ENCODE measurements around the gene ATP11A. TPM values are rescaled to one million over a fixed set of nuclear protein-coding genes. Genes with fewer than 3 reads are reported as not detected.

The ATP11A gene
- total and polyA plus RNA-seq, 2 experiments from 2014 or later = 12.3 to 52.6 TPM

GRCh38 chr13:112753833-112754232 lies 64.0 kb downstream of the ATP11A start:
- Histone ChIP-seq H3K4me2 (no peak overlapping the region), H3K4me3 (no peak overlapping the region), H3K79me2 (replicated peaks; ENCODE audit: insufficient read depth) (peaks cover 66% of the 10 kb centered on the region), H3F3A (replicated peaks; ENCODE audit: low read depth) (no peaks in the 10 kb centered on the region), H4K20me1 (replicated peaks; ENCODE audit: insufficient read depth) (no peaks in the 10 kb centered on the region), H3K4me1 (ENCODE audit: insufficient read depth) (peaks cover 7% of the 10 kb centered on the region; the same call in 1 of the 2 replicates), H3K36me3 (ENCODE audit: insufficient read depth) (no peaks in the 10 kb centered on the region), H3K9me2 (ENCODE audit: insufficient read depth) (no peaks in the 10 kb centered on the region), H2AFZ (no peak overlapping the region), H3K27me3 (ENCODE audit: insufficient read depth) (no peaks in the 10 kb centered on the region), H3K27ac (ENCODE audit: low read depth) (no peak overlapping the region; the same call in 1 of the 2 replicates)
- H3K36me3 Mint-ChIP-seq (ENCODE audit: low read depth) = no peaks in the 10 kb centered on the region; the same call in 2 of the 3 replicates
- H3K4me3 Mint-ChIP-seq = no peak overlapping the region
- H3K27ac Mint-ChIP-seq = no peak overlapping the region
- ATAC-seq (no peak; the same call in 2 of the 3 replicates), DNase-seq (ENCODE audit: low spot score) (no peak)
- H3K27me3 Mint-ChIP-seq (ENCODE audit: insufficient read depth, low read depth, poor library complexity) = peaks cover 8% of the 10 kb centered on the region
- no peak for TF ChIP-seq POLR2AphosphoS5 (IDR thresholded peaks at IDR 0.05; ENCODE audit: low read depth)
- no peak for TF ChIP-seq ETS1 (IDR thresholded peaks at IDR 0.05)
- TF ChIP-seq ZNF331 (CRISPR knock-in tag; IDR thresholded peaks at IDR 0.05; ENCODE audit: low read depth) = no peak
- TF ChIP-seq JUNB (IDR thresholded peaks at IDR 0.05; ENCODE audit: unreplicated experiment) = no peak
- TF ChIP-seq ZNF114 (CRISPR knock-in tag; IDR thresholded peaks at IDR 0.05) = no peak
- no peaks in the 10 kb centered on the region for H3K9me3 Mint-ChIP-seq
- H3K4me1 Mint-ChIP-seq = peaks cover 34% of the 10 kb centered on the region

GRCh38 chr13:112754281-112755025 lies 64.6 kb downstream of the ATP11A start:
- H3K4me2 ChIP-seq = no peak overlapping the region
- H3K4me1 ChIP-seq (ENCODE audit: insufficient read depth) = peaks cover 7% of the 10 kb centered on the region; the same call in 1 of the 2 replicates
- DNase-seq (ENCODE audit: low spot score) (no peak), ATAC-seq (peak; percentile 12)
- no peaks in the 10 kb centered on the region for H4K20me1 ChIP-seq (replicated peaks; ENCODE audit: insufficient read depth)
- no peak overlapping the region for H2AFZ ChIP-seq
- no peak overlapping the region for H3K4me3 Mint-ChIP-seq
- no peak overlapping the region for H3K4me3 ChIP-seq
- H3K9me3 Mint-ChIP-seq = no peaks in the 10 kb centered on the region
- no peaks in the 10 kb centered on the region for H3K27me3 ChIP-seq (ENCODE audit: insufficient read depth)
- H3F3A ChIP-seq (replicated peaks; ENCODE audit: low read depth) = no peaks in the 10 kb centered on the region
- H3K4me1 Mint-ChIP-seq = peaks cover 40% of the 10 kb centered on the region
- no peaks in the 10 kb centered on the region for H3K9me2 ChIP-seq (ENCODE audit: insufficient read depth)
- H3K79me2 ChIP-seq (replicated peaks; ENCODE audit: insufficient read depth) = peaks cover 65% of the 10 kb centered on the region
- H3K27me3 Mint-ChIP-seq (ENCODE audit: insufficient read depth, low read depth, poor library complexity) = peaks cover 10% of the 10 kb centered on the region
- H3K36me3 ChIP-seq (ENCODE audit: insufficient read depth) = no peaks in the 10 kb centered on the region
- H3K36me3 Mint-ChIP-seq (ENCODE audit: low read depth) = no peaks in the 10 kb centered on the region; the same call in 2 of the 3 replicates
- no peak overlapping the region; the same call in 1 of the 2 replicates for H3K27ac Mint-ChIP-seq
- no peak overlapping the region; the same call in 1 of the 2 replicates for H3K27ac ChIP-seq (ENCODE audit: low read depth)
- no peak for TF ChIP-seq REST (IDR thresholded peaks at IDR 0.05; ENCODE audit: unreplicated experiment)
- no peak for TF ChIP-seq EZH2 (IDR thresholded peaks at IDR 0.05; ENCODE audit: low read depth, unreplicated experiment)
- TF ChIP-seq EZH2phosphoT487 (IDR thresholded peaks at IDR 0.05; ENCODE audit: unreplicated experiment) = no peak
- no peak for TF ChIP-seq NANOG (IDR thresholded peaks at IDR 0.05; ENCODE audit: borderline replicate concordance)
- no peak for TF ChIP-seq ETS1 (IDR thresholded peaks at IDR 0.05)
- TF ChIP-seq STAT1 (IDR thresholded peaks at IDR 0.05; ENCODE audit: unreplicated experiment) = no peak
- no peak for TF ChIP-seq ZNF331 (CRISPR knock-in tag; IDR thresholded peaks at IDR 0.05; ENCODE audit: low read depth)
- TF ChIP-seq, protein P1, sequence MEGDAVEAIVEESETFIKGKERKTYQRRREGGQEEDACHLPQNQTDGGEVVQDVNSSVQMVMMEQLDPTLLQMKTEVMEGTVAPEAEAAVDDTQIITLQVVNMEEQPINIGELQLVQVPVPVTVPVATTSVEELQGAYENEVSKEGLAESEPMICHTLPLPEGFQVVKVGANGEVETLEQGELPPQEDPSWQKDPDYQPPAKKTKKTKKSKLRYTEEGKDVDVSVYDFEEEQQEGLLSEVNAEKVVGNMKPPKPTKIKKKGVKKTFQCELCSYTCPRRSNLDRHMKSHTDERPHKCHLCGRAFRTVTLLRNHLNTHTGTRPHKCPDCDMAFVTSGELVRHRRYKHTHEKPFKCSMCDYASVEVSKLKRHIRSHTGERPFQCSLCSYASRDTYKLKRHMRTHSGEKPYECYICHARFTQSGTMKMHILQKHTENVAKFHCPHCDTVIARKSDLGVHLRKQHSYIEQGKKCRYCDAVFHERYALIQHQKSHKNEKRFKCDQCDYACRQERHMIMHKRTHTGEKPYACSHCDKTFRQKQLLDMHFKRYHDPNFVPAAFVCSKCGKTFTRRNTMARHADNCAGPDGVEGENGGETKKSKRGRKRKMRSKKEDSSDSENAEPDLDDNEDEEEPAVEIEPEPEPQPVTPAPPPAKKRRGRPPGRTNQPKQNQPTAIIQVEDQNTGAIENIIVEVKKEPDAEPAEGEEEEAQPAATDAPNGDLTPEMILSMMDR (conservative IDR thresholded peaks at IDR 0.05; ENCODE audit: low read depth in 2 of 2) = no peak
- no peak for TF ChIP-seq JUNB (IDR thresholded peaks at IDR 0.05; ENCODE audit: unreplicated experiment)

Measured in GM23338 (cell line).